Ovary (tissue), 9 donors: ENCODE results near the gene TTC28. TPM values are rescaled to one million over a fixed set of nuclear protein-coding genes. Genes with fewer than 3 reads are reported as not detected.
"Not testable (repeated sequence)": the region's sequence is repeated elsewhere in the genome, so short reads cannot be mapped to it uniquely, and the experiment has no call there.

Source experiments
- DNase-seq, 5 donors: peaks; one replicate each; pipeline ENCODE4 v3.0.0-alpha.2; 2019 to 2020
- H3K27ac ChIP-seq, 2 donors: fragments of 200-600 bp; one replicate each; pipeline versions ENCODE4 v1.5.1 to v1.8.0; 2019 to 2022
- H3K27me3 ChIP-seq: fragments of 200-600 bp; one replicate; pipeline ENCODE4 v1.8.0; 2022
- H3K36me3 ChIP-seq: fragments of 200-600 bp; sonication (generic); one replicate; pipeline ENCODE4 v1.5.1; 2019
- H3K4me1 ChIP-seq: one replicate; pipeline ENCODE4 v1.8.1; 2013; ENCODE audit warnings: mild to moderate bottlenecking, moderate library complexity; ENCODE audit not compliant: insufficient read depth
- H3K4me3 ChIP-seq: fragments of 200-600 bp; sonication (generic); one replicate; pipeline ENCODE4 v1.5.1; 2017
- H3K9me3 ChIP-seq, 2 donors: fragments of 200-600 bp in 1 of 2; sonication (generic) in 1 of 2; one replicate each; pipeline versions ENCODE4 v1.5.1 to v1.8.1; 2013 to 2019; ENCODE audit warnings: mild to moderate bottlenecking in 1 of 2, moderate library complexity in 1 of 2
- CTCF ChIP-seq, 3 donors: fragments of 450-650 bp in 2 of 3; fragments of 200-600 bp in 1 of 3; IDR thresholded peaks; one replicate each; pipeline versions ENCODE4 v1.5.1 to v1.8.0; 2016 to 2022; ENCODE audit warnings: antibody characterized with exemption in 3 of 3, mild to moderate bottlenecking in 1 of 3
- EP300 ChIP-seq: sonication (generic); formaldehyde crosslinking; IDR thresholded peaks from one replicate; pipeline ENCODE4 v1.6.1; 2017; ENCODE audit warnings: antibody characterized with exemption
- POLR2A ChIP-seq: fragments of 450-650 bp; IDR thresholded peaks from one replicate; pipeline ENCODE4 v1.6.1; 2017; ENCODE audit warnings: antibody characterized with exemption, mild to moderate bottlenecking, moderate library complexity
- WGBS, 3 donors: extraction: QIAGEN DNeasy Blood & Tissue Kit in 1 of 3; methylation state at CpG; one replicate each; pipeline versions ENCODE4 v1.1.5 to v1.1.7; 2013 to 2017; 5-methylcytosine and 5-hydroxymethylcytosine counted together
- intact Hi-C, 4 donors: fragments of 100-400 bp; cut with DNase I; formaldehyde crosslinking; loops; one replicate each; pipeline versions ENCODE4 v1.11.0 to v1.15.1; 2022 to 2023
- polyA plus RNA-seq, 2 donors: library from polyadenylated mRNA; stranded (reverse); fragments of 200-250 nt in 1 of 2; fragments of 350-450 nt in 1 of 2; fragmentation: Illumina TruSeq in 1 of 2; extraction: RNeasy Lipid Tissue Mini Kit (QIAGEN cat#74804) in 1 of 2; gene quantifications; one replicate each; pipeline ENCODE4 v1.2.3, GENCODE V29; 2013 to 2014
- total RNA-seq, 7 donors: library from RNA; depleted of rRNA in 2 of 7; stranded (reverse); fragments of >200 nt in 2 of 7; fragmentation: NEBNext Ultra II Directional in 3 of 7; extraction: Animal tissue kit (Norgen Biotek cat#: 25700) in 3 of 7; gene quantifications; one replicate each; pipeline versions ENCODE4 v1.1.0 to v1.2.4, GENCODE V29; 2016 to 2023
- donor health status: DM: no; HTN: no; CAD: no; lungs with moderate emphysema.
- donor health status: DM: no; HTN: no; CAD: no.
- donor health status: Bipolar disorder and iron deficiency.
- donor health status: DM: yes; HTN: yes; CAD: no.
- donor health status: DM: no; HTN: no; CAD: no.
- donor health status: DM: yes; HTN: yes; CAD: no.

The TTC28 gene
- total and polyA plus RNA-seq, 9 donors: 16.7 to 127 (median 72.9) TPM

GRCh38 chr22:28541137-28541536 is 138.5 kb downstream of the TTC28 start:
- WGBS, 3 donors: 61 to 67% (median 63%) methylated on average over 2 of the region's 2 CpGs
- Histone ChIP-seq H3K4me3 (no peak overlapping the region), H3K4me1 (no peaks in the 10 kb centered on the region), H3K27ac (no peak overlapping the region), H3K36me3 (no peaks in the 10 kb centered on the region), H3K9me3 (no peaks in the 10 kb centered on the region), H3K27me3 (no peaks in the 10 kb centered on the region)
- intact Hi-C loops: loop anchor here in 1 of 4 donors (10.0 kb wide), 1 partner anchor 66 kb away; no protein-coding TSS in a partner anchor
- TF ChIP-seq POLR2A (no peak), CTCF (IDR thresholded peaks at IDR 0.05) (no peak), EP300 (no peak)
- no peak for DNase-seq

DNA sequence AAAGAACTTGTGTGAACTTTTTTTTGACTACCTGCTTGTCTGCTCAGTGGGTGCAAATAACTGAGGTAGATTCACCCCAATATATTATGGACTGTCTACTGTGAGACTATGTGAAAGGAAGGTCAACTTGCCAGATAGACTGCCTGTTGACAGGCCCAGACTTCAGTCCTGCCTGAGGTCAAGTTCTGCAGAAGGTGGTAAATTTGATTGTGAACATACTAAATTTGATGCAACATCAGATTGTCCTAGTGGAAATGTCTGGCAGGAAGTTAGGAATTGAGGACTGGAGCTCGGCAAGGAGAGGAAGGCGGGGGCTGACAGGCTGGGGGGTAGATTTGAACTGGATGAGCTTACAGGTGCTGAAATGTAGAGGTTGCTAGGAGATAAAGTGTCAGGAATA is 140.7 kb downstream of the TTC28 start:
- H3K4me3 ChIP-seq: no peak overlapping the region
- intact Hi-C loops: no loop called here
- no peaks in the 10 kb centered on the region for H3K9me3 ChIP-seq
- H3K36me3 ChIP-seq: no peaks in the 10 kb centered on the region
- no peak for DNase-seq
- H3K4me1 ChIP-seq: no peaks in the 10 kb centered on the region
- WGBS, 3 donors: 94 to 100% (median 100%) methylated on average over 2 of the region's 2 CpGs
- H3K27ac ChIP-seq: no peak overlapping the region
- TF ChIP-seq CTCF (IDR thresholded peaks at IDR 0.05) (no peak), POLR2A (no peak), EP300 (no peak)
- H3K27me3 ChIP-seq: no peaks in the 10 kb centered on the region

- H3K27ac ChIP-seq, H3K4me3 ChIP-seq, H3K27me3 ChIP-seq, intact Hi-C loops, DNase-seq, H3K36me3 ChIP-seq, H3K4me1 ChIP-seq, H3K9me3 ChIP-seq: not testable (repeated sequence)
- 96 to 100% (median 100%) methylated on average over 4 of the region's 4 CpGs for WGBS, 3 donors
Observed at GRCh38 chr22:28530565-28530964, 149.1 kb downstream of the TTC28 start.

DNA sequence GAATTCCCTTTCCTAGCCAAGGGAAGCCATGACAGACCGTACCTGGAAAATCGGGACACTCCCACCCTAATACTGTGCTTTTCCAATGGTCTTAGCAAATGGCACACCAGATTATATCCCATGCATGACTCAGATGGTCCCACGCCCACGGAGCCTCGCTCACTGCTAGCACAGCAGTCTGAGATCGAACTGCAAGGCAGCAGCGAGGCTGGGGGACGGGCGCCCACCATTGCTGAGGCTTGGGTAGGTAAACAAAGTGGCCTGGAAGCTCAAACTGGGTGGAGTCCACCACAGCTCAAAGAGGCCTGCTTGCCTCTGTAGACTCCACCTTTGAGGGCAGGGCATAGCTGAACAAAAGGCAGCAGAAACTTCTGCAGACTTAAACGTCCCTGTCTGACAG is 150.5 kb downstream of the TTC28 start:
- intact Hi-C loops, H3K4me3 ChIP-seq, DNase-seq, H3K27ac ChIP-seq, H3K27me3 ChIP-seq, H3K9me3 ChIP-seq, H3K36me3 ChIP-seq, H3K4me1 ChIP-seq: not testable (repeated sequence)
- WGBS, 3 donors: 95 to 98% (median 97%) methylated on average over 7 to 10 of the region's 10 CpGs

GRCh38 chr22:28521451-28521850 is 158.2 kb downstream of the TTC28 start:
- intact Hi-C loops: no loop called here

More at GRCh38 chr22:28521451-28521850, 158.2 kb downstream of the TTC28 start:
- Histone ChIP-seq H3K4me3 (no peak overlapping the region), H3K27ac (no peak overlapping the region), H3K36me3 (no peaks in the 10 kb centered on the region), H3K27me3 (no peaks in the 10 kb centered on the region), H3K9me3 (no peaks in the 10 kb centered on the region), H3K4me1 (peaks cover 6% of the 10 kb centered on the region)
- WGBS, 3 donors: 30 to 34% (median 33%) methylated on average over 3 of the region's 3 CpGs
- DNase-seq: no peak
- no peak for TF ChIP-seq EP300
- no peak for TF ChIP-seq CTCF (IDR thresholded peaks at IDR 0.05)
- TF ChIP-seq POLR2A: no peak
